GM12878 (cell line): ENCODE results near the gene NKD2. TPM values are rescaled to one million over a fixed set of nuclear protein-coding genes. Genes with fewer than 3 reads are reported as not detected.

Experiments
- ATAC-seq: fragments of 200-7000 bp; cut with Tn5 transposase; 3 replicates; pipeline ENCODE4 v1.9.1; 2020; ENCODE audit warnings: mild to moderate bottlenecking, moderate library complexity
- BruUV-seq: library from RNA; stranded (reverse); fragments of 400-500 nt; replicated peaks from 2 replicates; lab custom pipeline; 2021; lab: Mats Ljungman, UMichigan
- CTCF ChIA-PET: fragments of 300-600 bp; sonication (Branson Sonifier 250); formaldehyde crosslinking; extraction: SDS; loops from one replicate; lab custom pipeline; 2021; ENCODE audit warnings: inconsistent platforms; lab: Yijun Ruan, JAX
- POLR2A ChIA-PET: fragments of 350-600 bp; formaldehyde crosslinking; extraction: SDS; loops from one replicate; lab custom pipeline; 2021; ENCODE audit warnings: inconsistent platforms; lab: Charles Lee
- RAD21 ChIA-PET: fragments of 300-600 bp; sonication (Branson Sonifier 250); formaldehyde crosslinking; loops from one replicate; lab custom pipeline; 2023; ENCODE audit warnings: antibody characterized with exemption; ENCODE audit not compliant: unreplicated experiment; lab: Charles Lee
- SMC1A ChIA-PET: fragments of 300-600 bp; sonication (Branson Sonifier 250); formaldehyde crosslinking; loops from one replicate; lab custom pipeline; 2023; ENCODE audit not compliant: unreplicated experiment, uncharacterized antibody; lab: Charles Lee
- DNase-seq: peaks from one replicate; pipeline ENCODE4 v3.0.0-alpha.2; 2011; ENCODE audit warnings: low read depth, low spot score
- FAIRE-seq: peaks from 3 replicates; lab custom pipeline; 2011; peaks lifted over from hg19 to GRCh38; lab: Jason Lieb, UNC
- H2AFZ ChIP-seq: 2 replicates; pipeline ENCODE4 v1.6.0; 2011; ENCODE audit warnings: low read depth, low read length, control low read depth; ENCODE audit not compliant: control insufficient read depth
- H3K27ac ChIP-seq: 2 replicates; pipeline ENCODE4 v1.5.1; 2011; ENCODE audit warnings: control low read depth; ENCODE audit not compliant: control insufficient read depth, insufficient read depth
- H3K27me3 ChIP-seq, 2 experiments: replicated peaks in 1 of 2; 2 replicates each; pipeline versions ENCODE4 v1.6.0 to v1.6.1; 2011; ENCODE audit warnings: low read length in 1 of 2; ENCODE audit not compliant: control insufficient read depth in 2 of 2, insufficient read depth in 2 of 2
- H3K36me3 ChIP-seq, 2 experiments: 2 replicates each; pipeline ENCODE4 v1.5.1; 2011; ENCODE audit warnings: low read length in 1 of 2; ENCODE audit not compliant: control insufficient read depth in 2 of 2, insufficient read depth in 2 of 2
- H3K4me1 ChIP-seq: 2 replicates; pipeline ENCODE4 v1.6.1; 2011; ENCODE audit warnings: mild to moderate bottlenecking, low read length, moderate library complexity, mixed read lengths; ENCODE audit not compliant: control insufficient read depth, insufficient read depth
- H3K4me2 ChIP-seq: 2 replicates; pipeline ENCODE4 v1.6.0; 2011; ENCODE audit warnings: control low read depth; ENCODE audit not compliant: control insufficient read depth, insufficient read depth
- H3K4me3 ChIP-seq: fragments of 200-600 bp; sonication (generic); 2 replicates; pipeline ENCODE4 v1.5.1; 2016
- H3K79me2 ChIP-seq: 2 replicates; pipeline ENCODE4 v1.6.0; 2011; ENCODE audit warnings: low read length; ENCODE audit not compliant: control insufficient read depth, insufficient read depth
- H3K9ac ChIP-seq: 2 replicates; pipeline ENCODE4 v1.8.0; 2011; ENCODE audit warnings: low read length, control low read depth, mixed read lengths; ENCODE audit not compliant: control insufficient read depth, insufficient read depth
- H3K9me3 ChIP-seq: replicated peaks from 3 replicates; pipeline ENCODE4 v1.5.1; 2011; ENCODE audit warnings: mild to moderate bottlenecking, low read length; ENCODE audit not compliant: control insufficient read depth, insufficient read depth
- H4K20me1 ChIP-seq: 2 replicates; pipeline ENCODE4 v1.6.0; 2011; ENCODE audit not compliant: control insufficient read depth, insufficient read depth
- BRCA1 ChIP-seq: IDR thresholded peaks from 2 replicates; pipeline ENCODE4 v1.6.1; 2011; ENCODE audit warnings: low read depth, low read length, improper control_type of control experiment
- CREM ChIP-seq: IDR thresholded peaks from 2 replicates; pipeline ENCODE4 v1.6.1; 2014; ENCODE audit warnings: antibody characterized with exemption, low read depth
- FOXK2 ChIP-seq: fragments of 450-650 bp; IDR thresholded peaks from 2 replicates; pipeline ENCODE4 v1.6.1; 2017; ENCODE audit warnings: mild to moderate bottlenecking, moderate library complexity
- HDAC6 ChIP-seq: fragments of 200-600 bp; sonication (generic); IDR thresholded peaks from one replicate; pipeline ENCODE4 v1.8.0; 2017; ENCODE audit warnings: antibody characterized with exemption; ENCODE audit not compliant: unreplicated experiment
- LARP7 ChIP-seq: fragments of 450-650 bp; IDR thresholded peaks from 2 replicates; pipeline ENCODE4 v1.6.1; 2017; ENCODE audit warnings: mild to moderate bottlenecking
- WGBS: methylation state at CpG from one replicate; pipeline ENCODE4 v1.1.6; 2016; ENCODE audit warnings: low lambda C conversion rate; ENCODE audit not compliant: insufficient replicate concordance, insufficient coverage; ENCODE audit errors: missing lambda C conversion rate; 5-methylcytosine and 5-hydroxymethylcytosine counted together
- in situ Hi-C: fragments of 300-500 bp; cut with MboI; formaldehyde crosslinking; loops from 9 replicates; pipeline ENCODE4 v1.14.3; 2018; ENCODE audit warnings: mixed read lengths
- intact Hi-C: fragments of 100-400 bp; cut with micrococcal nuclease; formaldehyde crosslinking; loops from one replicate; pipeline ENCODE4 v1.14.2; 2022; ENCODE audit not compliant: unreplicated experiment
- polyA plus RNA-seq, 11 experiments: library from polyadenylated mRNA; depleted of rRNA in 4 of 11; unstranded in 6 of 11; stranded (reverse) in 5 of 11; fragments of >200 nt; fragmentation: Nextera tagmentation in 4 of 11; fragmentation: Illumina TruSeq in 1 of 11; extraction: Ambion mirVana in 4 of 11; extraction: Trizol in 1 of 11; gene quantifications; 1 replicate in 1 of 11; 2 replicates in 10 of 11; pipeline versions ENCODE4 v1.2.1 to v1.2.3, GENCODE V29; 2011 to 2016; ENCODE audit warnings: inconsistent platforms in 2 of 11, missing spikeins in 2 of 11, low read depth in 1 of 11
- total RNA-seq, 4 experiments: library from RNA; depleted of rRNA in 3 of 4; stranded (reverse); fragments of >200 nt in 3 of 4; fragmentation: Illumina TruSeq in 1 of 4; extraction: Trizol in 1 of 4; gene quantifications; 2 replicates each; pipeline versions ENCODE4 v1.2.1 to v1.2.3, GENCODE V29; 2013 to 2021
- TF ChIP-seq, protein P1 (sequence below): fragments of 450-650 bp; IDR thresholded peaks from 2 replicates; pipeline ENCODE4 v1.6.1; 2016; ENCODE audit warnings: mild to moderate bottlenecking

Gene NKD2
- total and polyA plus RNA-seq, 10 of the 15 experiments (the other 5 are each of a cell fraction or from before 2014, with no cell fraction given), result 0.20 to 0.83 (median 0.26) TPM; not detected in 7

DNA sequence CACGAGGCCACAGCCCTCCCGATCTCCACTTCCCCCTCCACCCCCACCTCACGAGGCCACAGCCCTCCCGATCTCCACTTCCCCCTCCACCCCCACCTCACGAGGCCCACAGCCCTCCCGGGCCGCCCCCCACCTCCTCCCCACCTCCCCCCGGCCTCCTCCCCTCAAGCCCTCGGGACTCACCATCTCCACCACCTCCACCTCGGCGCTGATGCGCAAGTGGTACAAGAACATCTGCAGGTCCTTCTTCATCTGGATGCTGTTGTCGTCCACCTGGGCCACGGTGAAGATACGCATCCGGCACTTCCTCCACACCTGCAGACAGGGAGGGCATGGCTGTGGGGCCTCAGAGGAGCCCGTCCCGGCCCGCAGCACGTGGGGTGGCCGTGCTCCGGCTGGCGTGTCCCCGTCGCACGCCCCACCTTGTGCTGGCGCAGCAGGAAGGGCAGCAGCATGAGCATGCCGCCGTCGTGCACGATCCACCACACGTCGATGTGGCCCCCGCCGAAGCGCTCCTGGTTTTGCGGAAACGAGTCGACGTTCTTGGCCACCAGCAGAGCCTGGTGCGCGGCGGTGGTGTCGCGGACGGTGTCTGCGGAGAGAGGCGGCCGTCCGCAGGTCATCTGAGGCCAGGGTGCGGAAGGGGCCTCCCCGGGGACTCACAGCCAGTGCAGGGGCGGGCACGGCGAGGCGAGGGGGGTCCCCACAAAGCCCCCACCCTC, 55.2 kb downstream of the NKD2 start:
- H2AFZ ChIP-seq, result no peak overlapping the region
- in situ Hi-C loops, result no loop called here
- intact Hi-C loops, result no loop called here
- H3K9me3 ChIP-seq, result no peaks in the 10 kb centered on the region
- POLR2A ChIA-PET, result no interaction called here
- no peak for FAIRE-seq
- CTCF ChIA-PET, result no interaction called here
- no peak for DNase-seq
- TF ChIP-seq LARP7, result no peak
- no peak for TF ChIP-seq HDAC6
- TF ChIP-seq BRCA1, result no peak
- TF ChIP-seq CREM, result no peak
- TF ChIP-seq, protein P1, sequence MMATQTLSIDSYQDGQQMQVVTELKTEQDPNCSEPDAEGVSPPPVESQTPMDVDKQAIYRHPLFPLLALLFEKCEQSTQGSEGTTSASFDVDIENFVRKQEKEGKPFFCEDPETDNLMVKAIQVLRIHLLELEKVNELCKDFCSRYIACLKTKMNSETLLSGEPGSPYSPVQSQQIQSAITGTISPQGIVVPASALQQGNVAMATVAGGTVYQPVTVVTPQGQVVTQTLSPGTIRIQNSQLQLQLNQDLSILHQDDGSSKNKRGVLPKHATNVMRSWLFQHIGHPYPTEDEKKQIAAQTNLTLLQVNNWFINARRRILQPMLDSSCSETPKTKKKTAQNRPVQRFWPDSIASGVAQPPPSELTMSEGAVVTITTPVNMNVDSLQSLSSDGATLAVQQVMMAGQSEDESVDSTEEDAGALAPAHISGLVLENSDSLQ, result no peak
- TF ChIP-seq FOXK2, result no peak
- no peaks in the 10 kb centered on the region; a peak in 1 of 4 replicates for H3K36me3 ChIP-seq
- SMC1A ChIA-PET, result no interaction called here
- no peak overlapping the region for H3K4me2 ChIP-seq
- BruUV-seq, result no TSS peak
- H3K4me1 ChIP-seq, result no peaks in the 10 kb centered on the region
- ATAC-seq, result no peak
- H3K27me3 ChIP-seq, result no peaks in the 10 kb centered on the region
- H3K79me2 ChIP-seq, result no peaks in the 10 kb centered on the region
- no peaks in the 10 kb centered on the region for H4K20me1 ChIP-seq
- WGBS, result 89% methylated on average over 37 of the region's 56 CpGs
- H3K9ac ChIP-seq, result no peak overlapping the region
- H3K4me3 ChIP-seq, result no peak overlapping the region
- H3K27ac ChIP-seq, result no peak overlapping the region
- RAD21 ChIA-PET, result no interaction called here
